GM19351 (cell line): ENCODE data around the gene TCF4.
A peak's percentile ranks its signal among the peaks of the same experiment; 100 is the strongest.

Source experiments
- ATAC-seq: cut with Tn5 transposase; IDR thresholded peaks from one replicate; pipeline ENCODE4 v1.9.1; 2021; ENCODE audit warnings: mild to moderate bottlenecking, moderate library complexity; ENCODE audit not compliant: unreplicated experiment

TCF4 gene

DNA sequence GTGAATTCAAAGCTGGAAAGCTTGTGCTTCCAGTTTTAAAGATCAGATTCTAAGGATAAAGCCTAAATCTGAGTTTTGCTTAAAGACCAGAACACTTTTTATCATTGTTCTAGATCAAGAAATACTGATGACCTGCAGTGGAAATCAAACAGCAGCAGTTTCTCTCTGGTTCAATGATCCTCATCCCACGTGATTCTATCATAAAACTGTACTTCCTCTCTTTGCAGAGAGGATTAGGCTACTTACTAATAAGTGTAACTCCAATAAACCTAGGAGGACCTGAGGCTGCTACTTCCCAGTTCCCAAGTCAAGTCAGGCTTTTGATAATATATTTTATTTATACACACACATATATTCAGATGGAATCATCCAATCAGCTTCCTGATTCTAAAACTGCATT is 81.9 kb downstream of the TCF4 start:
- no peak for ATAC-seq

DNA sequence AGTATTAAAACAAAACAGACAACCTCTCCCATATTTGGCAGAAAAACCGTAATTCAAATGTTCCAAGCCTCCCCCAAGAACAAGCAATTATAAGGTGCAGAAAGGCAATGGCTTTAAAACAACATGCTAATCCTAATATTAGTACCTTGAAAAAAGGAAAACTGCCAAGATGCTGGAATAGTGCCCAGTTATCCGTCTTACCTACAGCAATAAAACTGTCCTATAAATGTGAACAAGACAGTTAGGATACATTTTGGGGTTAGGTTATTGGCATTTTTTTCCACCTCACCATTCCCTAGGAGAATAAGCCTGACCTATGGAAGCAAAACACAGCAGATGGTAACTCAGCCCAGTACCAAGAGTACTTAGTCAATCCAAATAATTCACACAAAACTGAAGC is 83.2 kb downstream of the TCF4 start:
- ATAC-seq = no peak

DNA sequence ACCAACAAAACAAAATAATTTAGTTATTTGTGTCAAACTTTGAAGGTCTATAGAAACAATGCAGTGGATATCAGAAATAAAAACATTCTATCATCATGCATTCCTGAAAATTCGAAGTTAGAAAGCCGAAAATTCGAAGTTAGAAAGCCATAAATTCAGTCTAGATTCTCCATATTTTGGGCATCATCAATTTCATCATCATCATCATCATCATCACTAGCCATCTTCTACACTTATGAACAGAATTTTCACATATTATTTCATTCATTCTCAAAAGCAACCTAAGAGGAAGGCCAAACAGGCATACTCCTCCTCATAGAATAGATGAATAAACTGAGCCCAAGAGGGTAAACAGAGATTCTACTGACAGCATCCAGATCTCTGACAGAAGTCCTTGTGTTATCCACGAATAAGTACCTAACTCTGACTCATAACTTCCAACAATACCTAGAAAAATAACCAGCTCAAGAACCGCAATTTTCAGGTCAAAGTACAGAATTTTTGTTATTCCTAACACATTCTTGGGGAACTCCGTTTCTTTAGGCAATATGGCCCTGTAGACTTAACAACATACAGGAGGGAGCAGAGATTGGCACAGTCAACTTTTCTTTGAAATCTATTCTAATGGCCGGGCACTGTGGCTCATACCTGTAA is 84.7 kb downstream of the TCF4 start:
- no peak for ATAC-seq

DNA sequence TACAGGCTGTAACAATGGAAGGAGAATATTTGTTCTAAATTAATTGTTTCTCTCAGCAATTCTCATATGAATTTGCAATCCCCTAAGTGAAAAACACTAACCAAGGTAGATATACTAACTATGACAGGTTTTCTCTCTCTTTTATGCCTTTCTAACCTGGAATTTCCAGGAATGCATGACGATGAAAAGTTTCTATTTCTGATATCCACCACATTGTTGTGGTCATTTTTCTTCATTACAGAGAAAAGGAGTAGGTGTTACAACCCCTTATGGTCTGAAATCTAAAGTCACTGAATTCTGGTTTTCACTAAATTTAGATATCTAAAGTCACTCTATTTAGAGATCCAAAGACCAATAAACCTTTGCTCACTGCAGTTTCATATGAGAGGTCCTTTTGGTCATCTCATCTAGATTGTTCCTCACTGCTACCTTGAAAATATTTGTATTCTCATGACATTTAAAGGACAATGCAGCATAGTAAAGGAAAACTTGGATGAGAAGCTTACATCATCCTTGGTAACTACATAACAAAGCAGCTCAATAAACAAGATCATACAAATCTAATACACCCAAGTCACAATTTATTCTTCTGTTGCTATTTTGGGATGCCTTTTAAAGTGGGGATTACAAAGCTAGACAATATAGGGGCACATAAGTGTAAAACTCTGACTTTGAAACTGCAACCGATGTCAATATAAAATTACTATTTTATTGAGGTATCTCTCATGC is 85.8 kb downstream of the TCF4 start:
- no peak for ATAC-seq

DNA sequence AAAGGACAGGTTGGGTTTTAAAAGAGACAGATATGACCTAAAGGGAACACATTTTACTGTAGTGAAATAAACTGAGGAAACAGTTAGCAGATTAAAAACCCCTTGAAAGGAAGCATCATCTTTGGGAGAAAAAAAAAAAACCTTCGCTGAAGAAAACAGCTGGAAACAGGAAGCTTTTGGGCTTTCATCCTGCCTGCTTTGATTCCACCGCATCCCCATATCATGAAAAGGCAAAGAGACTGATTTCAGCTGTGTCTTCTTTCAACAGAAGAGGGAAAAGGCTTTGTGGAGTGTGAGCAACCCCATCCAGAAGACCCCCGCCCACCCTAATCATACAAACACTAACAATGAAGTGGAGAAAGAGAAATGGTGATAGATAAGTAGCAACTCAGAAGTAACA is 86.4 kb downstream of the TCF4 start:
- no peak for ATAC-seq

- ATAC-seq = no peak
Measured at GRCh38 chr18:55500316-55501086, 87.5 kb downstream of the TCF4 start.

- no peak for ATAC-seq
Measured at GRCh38 chr18:55499526-55499925, 88.5 kb downstream of the TCF4 start.

DNA sequence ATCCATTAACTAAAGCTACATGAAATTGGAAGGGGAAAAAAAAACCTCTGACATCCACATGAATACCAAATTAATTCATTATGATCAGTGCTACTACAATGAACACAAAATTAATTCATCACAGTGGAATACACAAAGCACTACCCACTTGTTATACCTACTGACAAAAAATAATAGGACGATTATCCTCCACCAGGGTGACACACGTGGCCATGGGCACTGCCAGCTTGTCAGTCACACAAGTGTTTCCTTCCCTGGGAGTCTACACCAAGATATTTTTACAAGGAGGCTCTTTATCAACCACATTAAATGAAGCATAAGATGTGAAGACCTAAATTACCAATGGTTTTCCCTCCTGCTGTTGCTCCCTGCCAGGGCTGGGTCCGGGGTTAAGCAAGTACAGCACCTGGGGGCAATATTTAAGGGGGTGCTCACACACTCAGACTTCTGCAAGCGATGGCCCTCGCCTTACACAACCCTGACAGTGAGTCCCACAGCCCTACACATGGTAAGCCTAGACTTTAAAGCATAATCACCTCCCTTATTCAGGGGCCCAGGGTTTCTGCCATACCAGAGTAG is 90.1 kb downstream of the TCF4 start:
- ATAC-seq = no peak

DNA sequence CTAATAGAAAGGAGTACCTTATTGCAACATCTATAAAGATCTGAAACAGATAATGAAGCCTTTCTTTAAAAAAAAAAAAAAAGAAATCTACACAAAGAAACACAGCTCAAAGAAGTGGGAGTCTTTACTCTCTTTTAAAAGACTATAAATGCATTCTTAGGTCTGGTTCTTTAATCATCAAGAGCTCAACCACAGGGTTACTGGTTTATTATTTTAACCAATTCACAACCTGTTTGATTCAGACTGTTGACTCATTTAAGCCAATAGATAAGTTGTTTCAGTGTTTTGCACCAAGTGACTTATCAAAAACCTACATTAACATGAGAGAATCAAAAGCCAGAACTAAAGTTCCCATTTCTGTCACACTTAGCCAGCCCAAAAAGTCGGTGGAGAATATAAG is 93.1 kb downstream of the TCF4 start:
- ATAC-seq = no peak

DNA sequence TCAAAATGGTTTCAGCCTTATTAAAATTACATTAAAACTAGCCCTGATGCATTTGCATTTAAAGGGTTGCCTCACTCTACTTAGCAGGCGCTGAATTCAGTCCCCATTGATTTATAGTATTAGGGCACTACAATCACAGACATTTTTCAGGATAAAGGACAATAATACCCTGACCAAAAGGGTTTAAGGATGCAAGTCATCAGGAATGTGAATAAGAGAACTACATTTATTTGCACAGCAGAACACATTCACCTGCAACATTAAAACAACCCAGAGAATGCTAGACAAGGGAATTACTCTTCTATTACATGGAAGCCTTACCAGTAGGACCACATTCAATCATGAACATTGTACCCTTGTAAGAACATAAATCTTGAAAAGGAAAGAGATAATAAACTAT is 93.6 kb downstream of the TCF4 start:
- ATAC-seq = no peak

DNA sequence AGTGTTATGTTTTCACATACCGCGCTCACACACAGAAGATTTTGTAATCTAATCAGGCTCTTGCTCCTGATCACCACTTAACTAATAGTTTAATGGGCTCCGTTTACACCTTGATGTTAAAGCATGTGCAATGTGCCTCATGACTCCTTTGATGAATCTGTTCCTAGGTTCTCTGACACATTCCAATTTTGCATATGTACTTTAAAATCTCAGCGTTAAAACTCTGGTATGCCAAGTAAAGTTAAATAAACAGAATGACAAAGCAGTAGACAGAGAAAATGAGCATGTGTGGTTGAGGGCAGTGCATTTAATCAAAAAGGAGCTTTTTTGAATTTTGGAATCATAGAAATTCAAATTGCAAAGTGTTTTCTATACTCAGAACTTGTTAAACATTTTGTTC is 96.4 kb downstream of the TCF4 start:
- no peak for ATAC-seq

- peak; percentile 82 for ATAC-seq
Measured at GRCh38 chr18:55489034-55489986, 98.7 kb downstream of the TCF4 start.

GRCh38 chr18:55488473-55488872 is 99.5 kb downstream of the TCF4 start:
- ATAC-seq = no peak

GRCh38 chr18:55487997-55488396 is 100.0 kb downstream of the TCF4 start:
- no peak for ATAC-seq

DNA sequence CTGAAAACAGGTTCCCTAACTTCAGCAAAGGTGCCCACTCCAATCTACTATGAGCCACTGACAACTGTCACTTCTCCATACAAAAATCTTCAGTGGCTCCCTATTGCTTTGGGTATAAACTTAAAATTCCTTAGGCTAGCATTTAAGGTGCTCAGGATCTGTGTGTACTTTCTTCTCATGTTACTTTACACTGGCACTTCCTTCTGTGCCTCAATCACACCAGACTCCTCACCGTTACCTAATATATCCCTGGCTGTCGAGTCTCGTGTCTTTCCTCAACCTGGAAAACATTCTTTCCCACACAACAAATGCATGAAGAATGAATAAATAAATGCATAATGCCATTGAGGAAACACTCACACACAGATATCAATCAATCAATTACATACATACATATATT is 101.1 kb downstream of the TCF4 start:
- ATAC-seq = no peak

- ATAC-seq = no peak
Measured at GRCh38 chr18:55485666-55486065, 102.3 kb downstream of the TCF4 start.

GRCh38 chr18:55484773-55485172 is 103.2 kb downstream of the TCF4 start:
- ATAC-seq = no peak

DNA sequence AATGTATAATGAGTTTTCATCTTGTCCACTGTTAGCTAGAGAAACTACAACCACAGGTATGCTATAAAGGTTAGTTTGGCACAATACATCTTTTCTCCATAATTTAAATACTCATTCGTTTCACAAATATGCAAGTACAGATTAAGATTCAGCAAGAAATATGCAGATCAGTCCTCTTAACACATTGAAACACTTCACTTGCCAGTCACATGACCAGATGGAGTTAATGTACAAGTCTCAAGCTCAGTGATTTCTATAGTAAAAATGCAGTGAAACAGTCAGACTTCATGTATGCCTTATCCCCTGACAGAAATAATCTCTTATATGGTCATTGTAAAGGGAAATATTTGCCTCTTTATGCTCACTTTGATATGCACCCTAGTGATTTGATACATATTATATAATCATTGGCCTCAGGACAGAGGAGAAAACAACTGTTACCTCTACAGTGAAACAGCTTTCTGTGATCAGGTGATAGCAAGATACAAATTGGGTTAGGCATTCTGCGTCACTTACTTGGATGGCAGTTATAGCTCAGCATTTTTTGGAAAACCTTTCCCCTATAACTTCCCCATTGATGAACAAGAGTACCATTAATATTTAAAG is 104.6 kb downstream of the TCF4 start:
- ATAC-seq = no peak

DNA sequence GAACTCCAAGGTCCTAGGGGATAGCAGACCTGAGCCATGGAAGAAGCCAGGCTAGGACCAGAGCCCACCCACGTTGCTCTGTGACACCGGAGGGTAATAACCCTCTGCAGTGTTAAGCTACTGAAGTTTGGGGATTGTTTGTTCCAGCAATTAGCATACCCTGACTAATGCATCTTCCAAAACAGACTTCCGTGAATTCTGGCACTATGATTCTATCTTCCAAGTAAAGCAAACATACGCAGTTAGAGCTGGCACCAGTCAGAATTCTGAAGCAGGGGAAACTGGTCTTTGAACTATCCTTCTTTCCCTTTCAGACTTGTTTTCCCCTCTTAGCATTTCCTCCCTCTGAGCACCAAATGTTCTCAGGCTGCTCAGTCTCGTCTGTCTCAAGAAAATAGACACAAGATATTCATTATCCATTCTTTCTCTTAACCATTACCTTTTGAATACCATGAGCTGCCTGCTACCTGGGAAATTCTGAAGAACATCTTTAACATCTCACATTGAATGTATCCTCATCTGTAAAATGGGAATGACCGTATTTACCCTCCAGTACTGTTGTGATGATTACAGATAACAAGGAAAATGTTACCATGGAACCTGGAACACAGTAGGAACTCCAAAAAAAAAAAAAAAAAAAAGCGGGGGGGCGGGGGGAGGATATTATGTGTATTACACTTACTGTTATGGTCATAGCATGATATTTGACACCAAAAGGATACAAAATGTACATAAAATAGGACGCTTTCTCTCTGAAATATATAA is 108.2 kb downstream of the TCF4 start:
- no peak for ATAC-seq
